Ishikawa (cell line): Measurements from ENCODE around the gene MDFI.

ENCODE experiments used
- CEBPB ChIP-seq: IDR thresholded peaks from 2 replicates; pipeline ENCODE4 v1.6.1; 2012
- CREB1 ChIP-seq: IDR thresholded peaks from 2 replicates; pipeline ENCODE4 v1.6.1; 2012; ENCODE audit warnings: low read depth

GRCh38 chr6:41638935-41639808, 904 bp downstream of the MDFI start:
- TF ChIP-seq CREB1 (no peak), CEBPB (no peak)
